ENCODE measurements around the gene HOXD13. TPM values are rescaled to one million over a fixed set of nuclear protein-coding genes. Genes with fewer than 3 reads are reported as not detected.

The HOXD13 gene
- total RNA-seq, 1 donor from 2014 or later: not detected

GRCh38 chr2:176104316-176105077, 12.0 kb downstream of the HOXD13 start:
- H3K4me3 ChIP-seq: peak overlapping the region in 1 of 2 donors; percentile 3
- H3K27ac ChIP-seq: no peak overlapping the region
- no peak for TF ChIP-seq CTCF (IDR thresholded peaks at IDR 0.05)
- peaks cover 0 to 20% of the 10 kb centered on the region in 2 donors for H3K4me1 ChIP-seq
- H3K36me3 ChIP-seq: no peaks in the 10 kb centered on the region
- peak in 1 of 2 donors; percentile 46 for DNase-seq (ENCODE audit: low spot score in 2 of 2)
- H3K27me3 ChIP-seq: peaks cover 58% of the 10 kb centered on the region
- intact Hi-C loops (cut with DNase I): loop anchor here (10.0 kb wide), 1 partner anchor 920 kb away; the partner anchor contains the start of gene ATP5MC3
- no peaks in the 10 kb centered on the region for H3K9me3 ChIP-seq

- DNase-seq (ENCODE audit: low spot score in 2 of 2): peak in 1 of 2 donors; percentile 55
- intact Hi-C loops (cut with DNase I): loop anchor here (10.0 kb wide), 1 partner anchor 920 kb away; the partner anchor contains the start of gene ATP5MC3
- Histone ChIP-seq H3K27ac (no peak overlapping the region), H3K9me3 (no peaks in the 10 kb centered on the region), H3K4me3 (peak overlapping the region in 1 of 2 donors; percentile 3), H3K27me3 (peaks cover 58% of the 10 kb centered on the region), H3K4me1 (peaks cover 0 to 20% of the 10 kb centered on the region in 2 donors), H3K36me3 (no peaks in the 10 kb centered on the region)
- TF ChIP-seq CTCF (IDR thresholded peaks at IDR 0.05): no peak
Measured at GRCh38 chr2:176105078-176105729, 12.7 kb downstream of the HOXD13 start.

GRCh38 chr2:176105730-176106580, 13.4 kb downstream of the HOXD13 start:
- peaks cover 59% of the 10 kb centered on the region for H3K27me3 ChIP-seq
- TF ChIP-seq CTCF (IDR thresholded peaks at IDR 0.05): no peak
- intact Hi-C loops (cut with DNase I): loop anchor here (10.0 kb wide), 1 partner anchor 921 kb away; the partner anchor contains the start of gene ATP5MC3
- H3K36me3 ChIP-seq: no peaks in the 10 kb centered on the region
- H3K4me3 ChIP-seq: no peak overlapping the region
- no peak overlapping the region for H3K27ac ChIP-seq
- DNase-seq (ENCODE audit: low spot score in 2 of 2): peak in 1 of 2 donors; percentile 52
- H3K9me3 ChIP-seq: no peaks in the 10 kb centered on the region
- H3K4me1 ChIP-seq: peaks cover 0 to 20% of the 10 kb centered on the region in 2 donors

GRCh38 chr2:176106581-176107539, 14.3 kb downstream of the HOXD13 start, which contains the start of gene HOXD11:
HOXD11 (plus strand) TSS chr2:176107280; CDS start chr2:176107356, 76 bp downstream.
- Histone ChIP-seq H3K36me3 (no peaks in the 10 kb centered on the region), H3K27ac (no peak within 1 kb of the TSS), H3K4me1 (peaks cover 0 to 20% of the 10 kb centered on the region in 2 donors), H3K27me3 (peaks cover 60% of the 10 kb centered on the region), H3K9me3 (no peaks in the 10 kb centered on the region), H3K4me3 (peak within 1 kb of the TSS; percentile 34 to 52)
- DNase-seq (ENCODE audit: low spot score in 2 of 2): peak in 1 of 2 donors; percentile 63
- intact Hi-C loops (cut with DNase I): loop anchor here (10.0 kb wide), 1 partner anchor 922 kb away; the partner anchor contains the start of gene ATP5MC3
- no peak for TF ChIP-seq CTCF (IDR thresholded peaks at IDR 0.05)
